Liver (tissue), 3 donors: Measurements from ENCODE around the gene VTCN1.

Experiments used
- FOXA2 ChIP-seq: IDR thresholded peaks from 2 replicates; pipeline ENCODE4 v1.6.1; 2016; ENCODE audit warnings: antibody characterized with exemption
- JUND ChIP-seq, 2 donors: IDR thresholded peaks; 2 replicates each; pipeline ENCODE4 v1.6.1; 2016; ENCODE audit warnings: antibody characterized with exemption in 2 of 2
- NR2F2 ChIP-seq: IDR thresholded peaks from 2 replicates; pipeline ENCODE4 v1.6.1; 2016; ENCODE audit warnings: antibody characterized with exemption
- YY1 ChIP-seq: IDR thresholded peaks from 2 replicates; pipeline ENCODE4 v1.6.1; 2016; ENCODE audit warnings: antibody characterized with exemption, mild to moderate bottlenecking
- TF ChIP-seq, protein P1 (sequence below): fragments of 150-350 bp; IDR thresholded peaks from 2 replicates; pipeline ENCODE4 v1.5.1; 2017; ENCODE audit warnings: improper control_type of control experiment, low read depth, low read length; ENCODE audit not compliant: missing input control
- TF ChIP-seq, protein P2 (sequence below): IDR thresholded peaks from 2 replicates; pipeline ENCODE4 v1.6.1; 2016; ENCODE audit warnings: antibody characterized with exemption, mild to moderate bottlenecking
- donor health status: healthy.
- donor health status: healthy.

DNA sequence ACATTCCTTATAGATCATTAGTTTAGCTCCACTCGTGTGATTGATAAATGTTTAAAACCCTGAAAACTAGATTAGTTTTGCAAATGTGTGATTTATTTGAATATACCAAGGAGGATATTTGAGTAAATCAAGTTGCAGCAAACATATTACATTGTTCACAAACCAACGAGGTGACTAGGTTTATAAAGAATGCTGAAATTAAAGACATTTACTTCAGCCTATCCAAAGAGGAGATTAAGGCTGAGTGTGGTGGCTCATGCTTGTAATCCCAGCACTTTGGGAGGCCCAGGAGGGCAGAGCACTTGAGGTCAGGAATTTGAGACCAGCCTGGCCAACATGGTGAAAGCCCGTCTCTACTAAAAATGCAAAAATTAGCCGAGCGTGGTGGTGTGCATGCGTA, 34.1 kb downstream of the VTCN1 start:
- TF ChIP-seq, protein P1, sequence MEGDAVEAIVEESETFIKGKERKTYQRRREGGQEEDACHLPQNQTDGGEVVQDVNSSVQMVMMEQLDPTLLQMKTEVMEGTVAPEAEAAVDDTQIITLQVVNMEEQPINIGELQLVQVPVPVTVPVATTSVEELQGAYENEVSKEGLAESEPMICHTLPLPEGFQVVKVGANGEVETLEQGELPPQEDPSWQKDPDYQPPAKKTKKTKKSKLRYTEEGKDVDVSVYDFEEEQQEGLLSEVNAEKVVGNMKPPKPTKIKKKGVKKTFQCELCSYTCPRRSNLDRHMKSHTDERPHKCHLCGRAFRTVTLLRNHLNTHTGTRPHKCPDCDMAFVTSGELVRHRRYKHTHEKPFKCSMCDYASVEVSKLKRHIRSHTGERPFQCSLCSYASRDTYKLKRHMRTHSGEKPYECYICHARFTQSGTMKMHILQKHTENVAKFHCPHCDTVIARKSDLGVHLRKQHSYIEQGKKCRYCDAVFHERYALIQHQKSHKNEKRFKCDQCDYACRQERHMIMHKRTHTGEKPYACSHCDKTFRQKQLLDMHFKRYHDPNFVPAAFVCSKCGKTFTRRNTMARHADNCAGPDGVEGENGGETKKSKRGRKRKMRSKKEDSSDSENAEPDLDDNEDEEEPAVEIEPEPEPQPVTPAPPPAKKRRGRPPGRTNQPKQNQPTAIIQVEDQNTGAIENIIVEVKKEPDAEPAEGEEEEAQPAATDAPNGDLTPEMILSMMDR: no peak
- TF ChIP-seq FOXA2: no peak
- TF ChIP-seq JUND (IDR thresholded peaks at IDR 0.05): no peak
- TF ChIP-seq, protein P2, sequence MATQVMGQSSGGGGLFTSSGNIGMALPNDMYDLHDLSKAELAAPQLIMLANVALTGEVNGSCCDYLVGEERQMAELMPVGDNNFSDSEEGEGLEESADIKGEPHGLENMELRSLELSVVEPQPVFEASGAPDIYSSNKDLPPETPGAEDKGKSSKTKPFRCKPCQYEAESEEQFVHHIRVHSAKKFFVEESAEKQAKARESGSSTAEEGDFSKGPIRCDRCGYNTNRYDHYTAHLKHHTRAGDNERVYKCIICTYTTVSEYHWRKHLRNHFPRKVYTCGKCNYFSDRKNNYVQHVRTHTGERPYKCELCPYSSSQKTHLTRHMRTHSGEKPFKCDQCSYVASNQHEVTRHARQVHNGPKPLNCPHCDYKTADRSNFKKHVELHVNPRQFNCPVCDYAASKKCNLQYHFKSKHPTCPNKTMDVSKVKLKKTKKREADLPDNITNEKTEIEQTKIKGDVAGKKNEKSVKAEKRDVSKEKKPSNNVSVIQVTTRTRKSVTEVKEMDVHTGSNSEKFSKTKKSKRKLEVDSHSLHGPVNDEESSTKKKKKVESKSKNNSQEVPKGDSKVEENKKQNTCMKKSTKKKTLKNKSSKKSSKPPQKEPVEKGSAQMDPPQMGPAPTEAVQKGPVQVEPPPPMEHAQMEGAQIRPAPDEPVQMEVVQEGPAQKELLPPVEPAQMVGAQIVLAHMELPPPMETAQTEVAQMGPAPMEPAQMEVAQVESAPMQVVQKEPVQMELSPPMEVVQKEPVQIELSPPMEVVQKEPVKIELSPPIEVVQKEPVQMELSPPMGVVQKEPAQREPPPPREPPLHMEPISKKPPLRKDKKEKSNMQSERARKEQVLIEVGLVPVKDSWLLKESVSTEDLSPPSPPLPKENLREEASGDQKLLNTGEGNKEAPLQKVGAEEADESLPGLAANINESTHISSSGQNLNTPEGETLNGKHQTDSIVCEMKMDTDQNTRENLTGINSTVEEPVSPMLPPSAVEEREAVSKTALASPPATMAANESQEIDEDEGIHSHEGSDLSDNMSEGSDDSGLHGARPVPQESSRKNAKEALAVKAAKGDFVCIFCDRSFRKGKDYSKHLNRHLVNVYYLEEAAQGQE: no peak
- no peak for TF ChIP-seq YY1
- no peak for TF ChIP-seq NR2F2
